ENCODE measurements around the gene SF3B2. TPM values are rescaled to one million over a fixed set of nuclear protein-coding genes. Genes with fewer than 3 reads are reported as not detected.

Gene SF3B2
- polyA plus RNA-seq, 3 donors = 32.1 to 107 (median 52.6) TPM

GRCh38 chr11:66059966-66060680 is 8.0 kb downstream of the SF3B2 start:
- Mint-ChIP-seq H3K4me1 (no peaks in the 10 kb centered on the region), H3K36me3 (peaks cover 87 to 99% of the 10 kb centered on the region in 2 donors), H3K27me3 (ENCODE audit: low read depth in 3 of 3) (peaks cover 0 to 1% (median 0%) of the 10 kb centered on the region in 3 donors), H3K27ac (no peak overlapping the region), H3K9me3 (peaks cover 0 to 3% (median 0%) of the 10 kb centered on the region in 7 donors), H3K4me3 (no peak overlapping the region)
- no peaks in the 10 kb centered on the region for H3K9me3 ChIP-seq (replicated peaks in 1 of 2; ENCODE audit: control insufficient read depth in 1 of 2, insufficient read depth in 1 of 2, low read length in 2 of 2)
- H3K79me2 ChIP-seq (ENCODE audit: insufficient read depth, low read length) = peaks cover 39% of the 10 kb centered on the region
- H3K36me3 ChIP-seq (replicated peaks in 1 of 2; ENCODE audit: control insufficient read depth in 1 of 2, insufficient read depth in 2 of 2, low read length in 2 of 2) = peaks cover 96 to 100% of the 10 kb centered on the region in 2 donors
- peaks cover 17% of the 10 kb centered on the region for H4K20me1 ChIP-seq (ENCODE audit: insufficient read depth, low read length)
- H3K4me1 ChIP-seq (ENCODE audit: control insufficient read depth in 1 of 2, insufficient read depth in 2 of 2, low read length in 2 of 2) = no peaks in the 10 kb centered on the region
- H3K9ac ChIP-seq (ENCODE audit: insufficient read depth, low read length, poor library complexity, severe bottlenecking) = no peak overlapping the region
- intact Hi-C loops (cut with micrococcal nuclease) = no loop called here
- DNase-seq = no peak
- no peak overlapping the region for H3K4me2 ChIP-seq (replicated peaks; ENCODE audit: extremely low read depth, low read length, poor library complexity, severe bottlenecking)
- no peak overlapping the region for H3K27ac ChIP-seq (ENCODE audit: low read depth in 1 of 2, low read length in 2 of 2)
- no peak overlapping the region for H3K4me3 ChIP-seq (replicated peaks in 1 of 3; ENCODE audit: low read depth in 2 of 3, low read length in 3 of 3)
- no peaks in the 10 kb centered on the region for H3K27me3 ChIP-seq (ENCODE audit: control insufficient read depth in 2 of 2, insufficient read depth in 2 of 2, low read length in 2 of 2)
- WGBS (ENCODE audit: insufficient coverage) = 96% methylated on average over 7 of the region's 8 CpGs
- TF ChIP-seq CTCF (IDR thresholded peaks at IDR 0.05) = no peak
- H2AFZ ChIP-seq (ENCODE audit: insufficient read depth, low read depth, low read length, poor library complexity, severe bottlenecking) = no peak overlapping the region

DNA sequence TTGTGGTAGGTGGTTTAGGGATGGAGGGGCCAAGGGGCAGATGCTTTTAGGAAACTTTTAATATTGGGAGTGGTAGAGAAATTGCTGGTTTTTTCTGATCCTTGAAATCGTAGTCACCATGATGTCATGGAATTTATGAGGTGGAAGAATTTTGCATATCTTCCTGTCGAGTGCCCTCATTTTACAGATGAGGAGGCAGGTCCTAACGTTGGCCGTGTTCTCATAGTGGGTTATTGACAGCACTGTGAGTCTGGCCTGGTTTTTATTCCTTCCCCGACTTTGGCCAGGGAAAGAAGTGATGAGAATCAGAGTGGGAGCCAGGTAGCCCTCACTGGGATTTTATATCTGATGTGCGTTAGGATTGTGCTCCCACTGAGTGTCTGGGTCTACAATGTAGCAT is 9.1 kb downstream of the SF3B2 start:
- peaks cover 2% of the 10 kb centered on the region in 2 donors for H3K4me1 ChIP-seq (ENCODE audit: control insufficient read depth in 1 of 2, insufficient read depth in 2 of 2, low read length in 2 of 2)
- H3K4me2 ChIP-seq (replicated peaks; ENCODE audit: extremely low read depth, low read length, poor library complexity, severe bottlenecking) = no peak overlapping the region
- DNase-seq = no peak
- TF ChIP-seq CTCF (IDR thresholded peaks at IDR 0.05) = no peak
- no peak overlapping the region for H2AFZ ChIP-seq (ENCODE audit: insufficient read depth, low read depth, low read length, poor library complexity, severe bottlenecking)
- Mint-ChIP-seq H3K36me3 (peaks cover 87 to 99% of the 10 kb centered on the region in 2 donors), H3K27me3 (ENCODE audit: low read depth in 3 of 3) (peaks cover 0 to 1% (median 0%) of the 10 kb centered on the region in 3 donors), H3K4me1 (peaks cover 3% of the 10 kb centered on the region), H3K27ac (peak overlapping the region in 3 of 7 donors; percentile 20 to 39 (median 37)), H3K4me3 (no peak overlapping the region), H3K9me3 (peaks cover 0 to 4% (median 0%) of the 10 kb centered on the region in 7 donors)
- intact Hi-C loops (cut with micrococcal nuclease) = no loop called here
- no peak overlapping the region for H3K27ac ChIP-seq (ENCODE audit: low read depth in 1 of 2, low read length in 2 of 2)
- H3K27me3 ChIP-seq (ENCODE audit: control insufficient read depth in 2 of 2, insufficient read depth in 2 of 2, low read length in 2 of 2) = no peaks in the 10 kb centered on the region
- peaks cover 18% of the 10 kb centered on the region for H4K20me1 ChIP-seq (ENCODE audit: insufficient read depth, low read length)
- H3K36me3 ChIP-seq (replicated peaks in 1 of 2; ENCODE audit: control insufficient read depth in 1 of 2, insufficient read depth in 2 of 2, low read length in 2 of 2) = peaks cover 93 to 98% of the 10 kb centered on the region in 2 donors
- H3K4me3 ChIP-seq (replicated peaks in 1 of 3; ENCODE audit: low read depth in 2 of 3, low read length in 3 of 3) = no peak overlapping the region
- H3K9me3 ChIP-seq (replicated peaks in 1 of 2; ENCODE audit: control insufficient read depth in 1 of 2, insufficient read depth in 1 of 2, low read length in 2 of 2) = no peaks in the 10 kb centered on the region
- WGBS (ENCODE audit: insufficient coverage) = 94% methylated on average over 6 of the region's 6 CpGs
- no peak overlapping the region for H3K9ac ChIP-seq (ENCODE audit: insufficient read depth, low read length, poor library complexity, severe bottlenecking)
- peaks cover 32% of the 10 kb centered on the region for H3K79me2 ChIP-seq (ENCODE audit: insufficient read depth, low read length)

Measured in CD14-positive monocyte (primary cell).